SH-SY5Y (cell line): ENCODE results near the gene PTPRT.

ENCODE experiments used
- GATA2 ChIP-seq: IDR thresholded peaks from 2 replicates; pipeline ENCODE4 v1.6.1; 2011; ENCODE audit warnings: mild to moderate bottlenecking, low read depth, low read length
- GATA3 ChIP-seq: IDR thresholded peaks from 2 replicates; pipeline ENCODE4 v1.6.1; 2011; ENCODE audit warnings: low read depth, mild to moderate bottlenecking, low read length, moderate library complexity

The PTPRT gene

GRCh38 chr20:42484790-42485375, 704.8 kb downstream of the PTPRT start:
- TF ChIP-seq GATA3 (no peak), GATA2 (no peak)

GRCh38 chr20:42484335-42484734, 705.4 kb downstream of the PTPRT start:
- no peak for TF ChIP-seq GATA2
- no peak for TF ChIP-seq GATA3

GRCh38 chr20:42483730-42484303, 705.9 kb downstream of the PTPRT start:
- no peak for TF ChIP-seq GATA3
- no peak for TF ChIP-seq GATA2

GRCh38 chr20:42482808-42483207, 706.9 kb downstream of the PTPRT start:
- TF ChIP-seq GATA2 (no peak), GATA3 (no peak)

GRCh38 chr20:42475773-42476172, 713.9 kb downstream of the PTPRT start:
- TF ChIP-seq GATA3 (no peak), GATA2 (no peak)

- TF ChIP-seq GATA3 (no peak), GATA2 (no peak)
These were observed 715.1 kb downstream of the PTPRT start for GRCh38 chr20:42474646-42475045.

GRCh38 chr20:42472198-42472597, 717.5 kb downstream of the PTPRT start:
- TF ChIP-seq GATA2 (no peak), GATA3 (no peak)

- no peak for TF ChIP-seq GATA3
- TF ChIP-seq GATA2, result no peak
These were observed 727.6 kb downstream of the PTPRT start for GRCh38 chr20:42461965-42462593.

GRCh38 chr20:42461291-42461690, 728.4 kb downstream of the PTPRT start:
- TF ChIP-seq GATA3 (no peak), GATA2 (no peak)

- TF ChIP-seq GATA2, result no peak
- TF ChIP-seq GATA3, result no peak
These were observed 742.4 kb downstream of the PTPRT start for GRCh38 chr20:42447270-42447669.

GRCh38 chr20:42444799-42445198, 744.9 kb downstream of the PTPRT start:
- TF ChIP-seq GATA2 (no peak), GATA3 (no peak)

- no peak for TF ChIP-seq GATA3
- no peak for TF ChIP-seq GATA2
These were observed 746.5 kb downstream of the PTPRT start for GRCh38 chr20:42443200-42443599.

GRCh38 chr20:42442716-42443115, 747.0 kb downstream of the PTPRT start:
- TF ChIP-seq GATA3 (no peak), GATA2 (no peak)

- no peak for TF ChIP-seq GATA2
These were observed 747.8 kb downstream of the PTPRT start for GRCh38 chr20:42441864-42442331.

- no peak for TF ChIP-seq GATA3
- TF ChIP-seq GATA2, result no peak
These were observed 748.4 kb downstream of the PTPRT start for GRCh38 chr20:42441196-42441863.
